Kidney (tissue), 14 donors: ENCODE data around the gene SLC1A2. TPM values are rescaled to one million over a fixed set of nuclear protein-coding genes. Genes with fewer than 3 reads are reported as not detected.

Source experiments
- DNase-seq, 5 donors: peaks; one replicate each; pipeline ENCODE4 v3.0.0-alpha.2; 2013 to 2020
- FAIRE-seq: peaks from 2 replicates; lab custom pipeline; 2012; peaks lifted over from hg19 to GRCh38; lab: Jason Lieb, UNC
- H3K27ac ChIP-seq, 2 donors: one replicate each; pipeline ENCODE4 v1.7.0; 2013; ENCODE audit warnings: low read depth in 2 of 2, low read length in 2 of 2, inconsistent platforms in 1 of 2
- H3K27me3 ChIP-seq: one replicate; pipeline ENCODE4 v1.7.1; 2013; ENCODE audit warnings: low read length, inconsistent platforms; ENCODE audit not compliant: control insufficient read depth, insufficient read depth
- H3K36me3 ChIP-seq, 3 donors: one replicate each; pipeline versions ENCODE4 v1.7.0 to v1.7.1; 2013; ENCODE audit warnings: low read length in 3 of 3, control low read depth in 1 of 3, inconsistent platforms in 1 of 3; ENCODE audit not compliant: insufficient read depth in 3 of 3, control insufficient read depth in 2 of 3
- H3K4me1 ChIP-seq, 3 donors: one replicate each; pipeline versions ENCODE4 v1.7.0 to v1.7.1; 2013; ENCODE audit warnings: low read length in 3 of 3, inconsistent platforms in 1 of 3, low read depth in 1 of 3; ENCODE audit not compliant: control insufficient read depth in 2 of 3, insufficient read depth in 2 of 3
- H3K4me3 ChIP-seq, 3 donors: one replicate each; pipeline versions ENCODE4 v1.7.0 to v1.8.1; 2013; ENCODE audit warnings: low read length in 3 of 3, control low read depth in 1 of 3, inconsistent platforms in 1 of 3
- H3K9ac ChIP-seq, 3 donors: one replicate each; pipeline versions ENCODE4 v1.7.0 to v1.7.1; 2013; ENCODE audit warnings: low read length in 3 of 3, control low read depth in 1 of 3, inconsistent platforms in 1 of 3
- H3K9me3 ChIP-seq, 3 donors: one replicate each; pipeline versions ENCODE4 v1.7.0 to v1.7.1; 2013; ENCODE audit warnings: low read length in 3 of 3, control low read depth in 1 of 3, inconsistent platforms in 1 of 3; ENCODE audit not compliant: control insufficient read depth in 2 of 3, insufficient read depth in 1 of 3
- CTCF ChIP-seq: IDR thresholded peaks from 3 replicates; pipeline ENCODE4 v1.5.1; 2012; ENCODE audit warnings: mild to moderate bottlenecking, moderate library complexity, borderline replicate concordance; ENCODE audit not compliant: insufficient read depth; ENCODE audit errors: extremely low read depth
- intact Hi-C: fragments of 100-400 bp; cut with DNase I; formaldehyde crosslinking; loops from one replicate; pipeline ENCODE4 v1.11.1; 2022
- polyA plus RNA-seq: library from polyadenylated mRNA; stranded (reverse); fragments of 350-450 nt; fragmentation: Illumina TruSeq; extraction: RNeasy Lipid Tissue Mini Kit (QIAGEN cat#74804); gene quantifications from one replicate; pipeline ENCODE4 v1.2.3, GENCODE V29; 2014; ENCODE audit warnings: low read depth, low replicate concordance; ENCODE audit not compliant: insufficient read depth
- total RNA-seq: library from RNA; stranded (reverse); fragmentation: NEBNext Ultra II Directional; extraction: Animal tissue kit (Norgen Biotek cat#: 25700); gene quantifications from one replicate; pipeline ENCODE4 v1.2.1, GENCODE V29; 2021
- donor health status: control.
- donor health status: control.
- donor health status: control.
- donor health status: control.
- donor health status: control.
- donor health status: DM: yes; HTN: yes; CAD: no.
- donor health status: Normal renal cell carcinoma (clear cell type).

SLC1A2 gene
- total and polyA plus RNA-seq, 2 donors from 2014 or later: 0.11 to 0.28 TPM

- Histone ChIP-seq H3K27ac (no peak overlapping the region), H3K27me3 (no peaks in the 10 kb centered on the region), H3K4me1 (no peaks in the 10 kb centered on the region), H3K9ac (no peak overlapping the region), H3K9me3 (no peaks in the 10 kb centered on the region), H3K36me3 (no peaks in the 10 kb centered on the region), H3K4me3 (no peak overlapping the region)
- intact Hi-C loops: loop anchor here (10.0 kb wide), 1 partner anchor 474 kb away; no protein-coding TSS in a partner anchor
- DNase-seq: no peak
- TF ChIP-seq CTCF: no peak
- no peak for FAIRE-seq
Measured at GRCh38 chr11:35398881-35399280, 20.5 kb downstream of the SLC1A2 start.

GRCh38 chr11:35394941-35395340 lies 24.4 kb downstream of the SLC1A2 start:
- Histone ChIP-seq H3K4me1 (no peaks in the 10 kb centered on the region), H3K4me3 (no peak overlapping the region), H3K36me3 (no peaks in the 10 kb centered on the region), H3K9ac (no peak overlapping the region), H3K27me3 (no peaks in the 10 kb centered on the region), H3K9me3 (no peaks in the 10 kb centered on the region), H3K27ac (no peak overlapping the region)
- intact Hi-C loops: loop anchor here (10.0 kb wide), 1 partner anchor 470 kb away; no protein-coding TSS in a partner anchor
- no peak for TF ChIP-seq CTCF
- no peak for FAIRE-seq
- DNase-seq: no peak

- intact Hi-C loops: loop anchor here (10.0 kb wide), 1 partner anchor 468 kb away; no protein-coding TSS in a partner anchor
- Histone ChIP-seq H3K9ac (no peak overlapping the region), H3K4me1 (no peaks in the 10 kb centered on the region), H3K27ac (no peak overlapping the region), H3K9me3 (no peaks in the 10 kb centered on the region), H3K4me3 (no peak overlapping the region), H3K27me3 (no peaks in the 10 kb centered on the region), H3K36me3 (no peaks in the 10 kb centered on the region)
- FAIRE-seq (no peak), DNase-seq (no peak)
- TF ChIP-seq CTCF: no peak
Measured at GRCh38 chr11:35393098-35393497, 26.3 kb downstream of the SLC1A2 start.
